Measurements from ENCODE around the gene FOSL2. TPM values are rescaled to one million over a fixed set of nuclear protein-coding genes. Genes with fewer than 3 reads are reported as not detected.
A peak's percentile ranks its signal among the peaks of the same experiment; 100 is the strongest.

FOSL2 gene
- polyA plus RNA-seq, 1 of the 3 experiments (the other 2 are of a cell fraction), result 41.7 TPM

GRCh38 chr2:28422908-28423741 lies 30.5 kb downstream of the FOSL2 start:
- POLR2A ChIA-PET, result no interaction called here
- Histone ChIP-seq H3K9me2 (no peaks in the 10 kb centered on the region), H3F3A (replicated peaks; ENCODE audit: insufficient read depth) (peaks cover 13% of the 10 kb centered on the region), H3K4me3 (ENCODE audit: low read depth in 2 of 2, low read length in 1 of 2) (no peak overlapping the region), H2AFZ (ENCODE audit: low read depth) (no peak overlapping the region), H3K27me3 (ENCODE audit: insufficient read depth) (no peaks in the 10 kb centered on the region), H3K9me3 (no peaks in the 10 kb centered on the region), H3K4me2 (no peak overlapping the region), H4K20me1 (ENCODE audit: insufficient read depth) (no peaks in the 10 kb centered on the region), H3K9ac (no peak overlapping the region), H3K27ac (ENCODE audit: low read depth in 2 of 2, low read length in 1 of 2) (no peak overlapping the region), H3K79me2 (ENCODE audit: insufficient read depth) (no peaks in the 10 kb centered on the region), H3K4me1 (ENCODE audit: control insufficient read depth in 1 of 2, insufficient read depth in 2 of 2, low read depth in 1 of 2, low read length in 1 of 2) (peaks cover 6 to 10% of the 10 kb centered on the region in 2 experiments; a peak in 3 of 4 replicates), H3K36me3 (replicated peaks in 1 of 2; ENCODE audit: control insufficient read depth in 1 of 2, insufficient read depth in 2 of 2, low read length in 1 of 2) (peaks cover 0 to under 1% of the 10 kb centered on the region in 2 experiments)
- 87% methylated on average over 17 of the region's 17 CpGs for WGBS (ENCODE audit: low lambda C conversion rate)
- CTCF ChIA-PET, result interaction anchor here (0.7 to 1.2 kb wide), 2 partner anchors 11 to 20 kb away, joined by 3 read pairs; no protein-coding TSS in a partner anchor
- no peak for TF ChIP-seq TAF1 (IDR thresholded peaks at IDR 0.05; ENCODE audit: borderline replicate concordance, low read depth, low read length)
- TF ChIP-seq POLR2AphosphoS5 (IDR thresholded peaks at IDR 0.05; ENCODE audit: low read depth, low read length), result peak; percentile 5; the same call in 1 of the 2 replicates
- no peak for TF ChIP-seq ELF1 (IDR thresholded peaks at IDR 0.05)
- no peak for DNase-seq

DNA sequence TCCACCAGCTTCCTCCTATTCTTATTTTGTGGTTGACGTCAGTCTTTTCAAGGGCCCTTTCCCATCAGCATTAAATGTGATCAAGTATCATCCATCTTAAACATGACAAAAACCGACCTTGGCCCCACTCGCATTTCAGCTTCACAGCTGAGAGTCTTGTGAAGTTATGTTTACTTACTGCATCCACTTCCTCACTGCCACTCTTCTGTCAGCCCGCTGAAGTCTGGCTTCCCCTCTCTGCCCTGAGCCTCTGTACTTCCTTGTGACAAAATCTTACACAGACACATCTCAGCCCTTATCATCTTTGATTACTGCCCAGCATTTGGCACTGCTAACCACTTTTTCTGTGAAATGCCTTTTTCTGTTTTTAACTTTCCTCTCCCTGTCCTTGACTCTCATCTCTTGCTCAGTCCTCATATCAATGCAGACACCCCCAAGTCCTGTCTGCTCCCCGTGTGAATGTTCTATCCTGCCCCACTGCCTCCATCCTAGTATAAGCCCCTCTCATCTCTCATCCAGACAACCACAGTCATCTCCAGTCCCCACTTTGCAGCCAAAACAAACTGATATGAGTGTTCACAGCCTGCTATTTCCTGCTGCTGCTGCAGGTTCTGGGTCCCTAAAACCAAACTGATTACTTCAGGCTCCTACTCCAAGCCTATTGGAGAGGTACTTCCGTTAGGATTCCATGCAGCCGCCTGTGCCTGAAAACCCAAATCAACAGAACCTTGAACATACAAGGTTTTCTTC lies 31.4 kb downstream of the FOSL2 start:
- Histone ChIP-seq H3F3A (replicated peaks; ENCODE audit: insufficient read depth) (peaks cover 18% of the 10 kb centered on the region), H3K9me3 (no peaks in the 10 kb centered on the region), H3K4me1 (ENCODE audit: control insufficient read depth in 1 of 2, insufficient read depth in 2 of 2, low read depth in 1 of 2, low read length in 1 of 2) (peaks cover 6 to 10% of the 10 kb centered on the region in 2 experiments; a peak in 3 of 4 replicates), H3K9ac (no peak overlapping the region), H3K27ac (ENCODE audit: low read depth in 2 of 2, low read length in 1 of 2) (peak overlapping the region in 1 of 2 experiments; percentile 12; a peak in 1 of 4 replicates), H3K9me2 (no peaks in the 10 kb centered on the region), H3K4me2 (0 out of 2 replicates have a peak overlapping the region, but pooled peaks have one; percentile 29), H3K4me3 (ENCODE audit: low read depth in 2 of 2, low read length in 1 of 2) (no peak overlapping the region), H3K79me2 (ENCODE audit: insufficient read depth) (no peaks in the 10 kb centered on the region), H3K36me3 (replicated peaks in 1 of 2; ENCODE audit: control insufficient read depth in 1 of 2, insufficient read depth in 2 of 2, low read length in 1 of 2) (no peaks in the 10 kb centered on the region), H2AFZ (ENCODE audit: low read depth) (peak overlapping the region; percentile 66), H4K20me1 (ENCODE audit: insufficient read depth) (no peaks in the 10 kb centered on the region), H3K27me3 (ENCODE audit: insufficient read depth) (no peaks in the 10 kb centered on the region)
- peak; percentile 44 for DNase-seq
- WGBS (ENCODE audit: low lambda C conversion rate), result 71% methylated on average over 7 of the region's 7 CpGs
- ChIA-PET POLR2A (no interaction called here), CTCF (interaction anchor here (0.7 to 1.9 kb wide), 4 partner anchors 10 to 720 kb away, joined by 3 to 5 read pairs (median 3); no protein-coding TSS in a partner anchor)
- TF ChIP-seq IRF3 (IDR thresholded peaks at IDR 0.05; ENCODE audit: low read depth, low read length) (no peak), RFX5 (IDR thresholded peaks at IDR 0.05; ENCODE audit: low read length) (no peak), RXRA (IDR thresholded peaks at IDR 0.05; ENCODE audit: borderline replicate concordance, low read depth) (no peak), RCOR1 (IDR thresholded peaks at IDR 0.05; ENCODE audit: low read length) (no peak), SMC3 (IDR thresholded peaks at IDR 0.05; ENCODE audit: low read depth, low read length) (no peak), ZBTB33 (IDR thresholded peaks at IDR 0.05; ENCODE audit: borderline replicate concordance, low read depth) (no peak), MAX (IDR thresholded peaks at IDR 0.05; ENCODE audit: low read depth) (no peak), USF1 (IDR thresholded peaks at IDR 0.05; ENCODE audit: borderline replicate concordance, low read depth) (no peak), NFIC (IDR thresholded peaks at IDR 0.05; ENCODE audit: borderline replicate concordance) (no peak), NRF1 (IDR thresholded peaks at IDR 0.05; ENCODE audit: low read depth, low read length) (no peak), CHD2 (IDR thresholded peaks at IDR 0.05; ENCODE audit: low read length, partially characterized antibody) (no peak), TEAD4 (IDR thresholded peaks at IDR 0.05; ENCODE audit: borderline replicate concordance, insufficient read depth) (no peak), FOXJ3 (CRISPR knock-in tag; IDR thresholded peaks at IDR 0.05) (no peak), YY1 (IDR thresholded peaks at IDR 0.05; ENCODE audit: low read depth) (no peak), MEF2A (IDR thresholded peaks at IDR 0.05; ENCODE audit: borderline replicate concordance, low read depth) (no peak), JUND (IDR thresholded peaks at IDR 0.05) (no peak)
- TF ChIP-seq, protein P1, sequence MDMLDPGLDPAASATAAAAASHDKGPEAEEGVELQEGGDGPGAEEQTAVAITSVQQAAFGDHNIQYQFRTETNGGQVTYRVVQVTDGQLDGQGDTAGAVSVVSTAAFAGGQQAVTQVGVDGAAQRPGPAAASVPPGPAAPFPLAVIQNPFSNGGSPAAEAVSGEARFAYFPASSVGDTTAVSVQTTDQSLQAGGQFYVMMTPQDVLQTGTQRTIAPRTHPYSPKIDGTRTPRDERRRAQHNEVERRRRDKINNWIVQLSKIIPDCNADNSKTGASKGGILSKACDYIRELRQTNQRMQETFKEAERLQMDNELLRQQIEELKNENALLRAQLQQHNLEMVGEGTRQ (IDR thresholded peaks at IDR 0.05; ENCODE audit: borderline replicate concordance, low read depth, low read length), result no peak
